ENCODE results near the gene KLHL29.

The KLHL29 gene

DNA sequence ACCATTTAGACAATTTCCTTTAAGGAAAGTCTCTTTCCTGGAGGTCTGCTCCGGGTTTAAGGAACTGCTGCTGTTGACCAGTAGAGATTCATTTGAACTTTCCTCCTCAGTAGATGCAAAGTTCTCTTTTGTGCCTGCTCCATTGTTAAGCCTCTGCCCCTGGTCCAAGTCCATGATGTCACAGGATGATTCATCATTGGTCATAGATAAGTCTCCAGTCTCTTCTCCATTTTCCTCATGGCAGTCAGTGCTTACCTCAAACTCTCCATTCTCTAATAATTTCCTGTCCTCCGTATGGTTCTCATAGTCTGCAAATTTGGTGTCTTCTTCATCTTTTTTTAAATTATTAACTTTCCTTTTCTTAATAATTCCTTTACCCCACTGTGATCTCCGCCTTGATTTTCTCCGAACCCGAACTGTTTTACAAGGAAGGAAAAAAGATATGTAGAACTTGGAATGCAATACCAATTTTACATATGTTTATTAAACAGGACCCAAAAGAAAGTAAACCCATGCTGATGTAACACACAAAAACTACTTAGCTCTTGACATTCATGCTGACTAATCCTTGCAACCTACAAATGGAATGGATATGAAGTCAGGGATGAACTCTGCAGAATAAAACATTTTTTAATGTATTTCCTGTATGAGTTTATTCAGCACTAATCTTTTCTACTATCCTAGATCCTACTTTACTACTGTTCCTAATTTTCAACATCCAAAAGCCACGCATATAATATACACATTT is 372.9 kb downstream of the KLHL29 start:
- DNase-seq (ENCODE audit: low read depth, low spot score), result no peak
